ENCODE results near the gene EEF1AKMT4. TPM values are rescaled to one million over a fixed set of nuclear protein-coding genes. Genes with fewer than 3 reads are reported as not detected.

The EEF1AKMT4 gene
- total and polyA plus RNA-seq, 2 of the 8 experiments (the other 6 are each of a cell fraction or from before 2014, with no cell fraction given) = 9.3 to 30.1 TPM

- TF ChIP-seq RNF2 (IDR thresholded peaks at IDR 0.05; ENCODE audit: borderline replicate concordance, low read depth, low read length, missing control alignments, poor library complexity, severe bottlenecking) (no peak), ASH2L (IDR thresholded peaks at IDR 0.05; ENCODE audit: low read length) (peak; percentile 88), HDAC2 (IDR thresholded peaks at IDR 0.05; ENCODE audit: borderline replicate concordance in 1 of 2, low read depth in 2 of 2, low read length in 2 of 2) (peak in 1 of 2 experiments; percentile 59; a peak in 1 of 4 replicates), CHD1 (IDR thresholded peaks at IDR 0.05; ENCODE audit: low read depth, low read length) (peak; percentile 47; the same call in 1 of the 2 replicates), JUN (IDR thresholded peaks at IDR 0.05; ENCODE audit: low read depth, low read length) (0 out of 2 replicates have a peak, but pooled peaks have one; percentile 18), KDM5A (IDR thresholded peaks at IDR 0.05; ENCODE audit: low read length) (peak; percentile 92), ZNF274 (IDR thresholded peaks at IDR 0.05; ENCODE audit: borderline replicate concordance, extremely low read depth, low read length) (no peak), CREB1 (IDR thresholded peaks at IDR 0.05) (peak; percentile 49; the same call in 1 of the 2 replicates), TCF12 (IDR thresholded peaks at IDR 0.05; ENCODE audit: low read depth, low read length) (0 out of 2 replicates have a peak, but pooled peaks have one; percentile 48), CTCF (IDR thresholded peaks at IDR 0.05; ENCODE audit: control extremely low read depth in 1 of 3, insufficient read depth in 1 of 3, low read depth in 1 of 3, low read length in 3 of 3) (peak in 1 of 3 experiments; percentile 16; a peak in 1 of 4 replicates), EZH2 (IDR thresholded peaks at IDR 0.05; ENCODE audit: low read depth, low read length, severe bottlenecking) (no peak), SIX5 (IDR thresholded peaks at IDR 0.05; ENCODE audit: low read depth, low read length) (0 out of 2 replicates have a peak, but pooled peaks have one; percentile 6), GABPA (IDR thresholded peaks at IDR 0.05; ENCODE audit: borderline replicate concordance, insufficient read depth, low read length) (peak; percentile 92), YY1 (IDR thresholded peaks at IDR 0.05; ENCODE audit: low read depth, low read length) (peak; percentile 99), GTF2F1 (IDR thresholded peaks at IDR 0.05; ENCODE audit: borderline replicate concordance, low read depth, low read length) (peak; percentile 44; the same call in 1 of the 2 replicates), CBX8 (IDR thresholded peaks at IDR 0.05; ENCODE audit: borderline replicate concordance, low read depth, low read length) (no peak), NRF1 (IDR thresholded peaks at IDR 0.05; ENCODE audit: low read depth, low read length) (no peak), MAFK (IDR thresholded peaks at IDR 0.05; ENCODE audit: low read depth, low read length) (peak; percentile 50; the same call in 1 of the 2 replicates), KDM1A (IDR thresholded peaks at IDR 0.05; ENCODE audit: borderline replicate concordance, low read length) (no peak), TAF7 (optimal IDR thresholded peaks at IDR 0.05; ENCODE audit: borderline replicate concordance, low read depth, low read length) (peak; percentile 94)
Observed at GRCh38 chr3:184248454-184249411, 739 bp upstream of the EEF1AKMT4 start, which contains the start of gene ALG3 (continued).

All from H1 (cell line).